Activated CD8-positive, alpha-beta T cell treated with anti-CD3 and anti-CD28 coated beads for 36 hours (primary cell): ENCODE results near the gene LPP. TPM values are rescaled to one million over a fixed set of nuclear protein-coding genes. Genes with fewer than 3 reads are reported as not detected.

ENCODE experiments used
- ATAC-seq: fragments of 200-7000 bp; cut with Tn5 transposase; one replicate; pipeline ENCODE4 v1.10.0; 2021; ENCODE audit warnings: mild to moderate bottlenecking, moderate library complexity
- CTCF ChIA-PET: fragments of 350-600 bp; sonication (Branson Sonifier 250); formaldehyde crosslinking; loops from one replicate; lab custom pipeline; 2021; ENCODE audit warnings: antibody characterized with exemption; lab: Charles Lee
- POLR2A ChIA-PET: fragments of 350-600 bp; sonication (Branson Sonifier 250); formaldehyde crosslinking; loops from one replicate; lab custom pipeline; 2021; ENCODE audit warnings: antibody characterized with exemption; lab: Charles Lee
- DNase-seq: peaks from one replicate; pipeline ENCODE4 v3.0.0-alpha.2; 2020
- H3K27ac Mint-ChIP-seq: one replicate; pipeline ENCODE4 v1.8.0; 2021; ENCODE audit warnings: mild to moderate bottlenecking, mixed read lengths
- H3K27me3 Mint-ChIP-seq: one replicate; pipeline ENCODE4 v1.8.0; 2021; ENCODE audit warnings: mixed read lengths
- H3K36me3 Mint-ChIP-seq: one replicate; pipeline ENCODE4 v1.8.0; 2021; ENCODE audit warnings: low read depth, mixed read lengths
- H3K4me1 Mint-ChIP-seq: one replicate; pipeline ENCODE4 v1.8.0; 2021; ENCODE audit warnings: low read depth, mixed read lengths
- H3K4me3 Mint-ChIP-seq: one replicate; pipeline ENCODE4 v1.8.0; 2021; ENCODE audit warnings: mild to moderate bottlenecking, moderate library complexity, mixed read lengths
- H3K9me3 Mint-ChIP-seq: one replicate; pipeline ENCODE4 v1.8.0; 2021; ENCODE audit warnings: mixed read lengths
- CTCF ChIP-seq: fragments of 200-600 bp; IDR thresholded peaks from one replicate; pipeline ENCODE4 v1.8.0; 2022; ENCODE audit warnings: antibody characterized with exemption, mild to moderate bottlenecking
- intact Hi-C: fragments of 100-400 bp; cut with micrococcal nuclease; formaldehyde crosslinking; loops from one replicate; pipeline ENCODE4 v1.10.0; 2022
- total RNA-seq, 2 experiments: library from RNA; stranded (reverse); gene quantifications; one replicate each; pipeline ENCODE4 v1.2.3, GENCODE V29; 2021

Gene LPP
- total RNA-seq, 2 experiments from 2014 or later: 16.4 to 22.6 TPM

- Mint-ChIP-seq H3K27me3 (no peaks in the 10 kb centered on the region), H3K4me1 (peaks cover 13% of the 10 kb centered on the region), H3K4me3 (no peak overlapping the region), H3K36me3 (peaks cover 11% of the 10 kb centered on the region), H3K27ac (no peak overlapping the region), H3K9me3 (no peaks in the 10 kb centered on the region)
- TF ChIP-seq CTCF: no peak
- ATAC-seq: no peak
- intact Hi-C loops: no loop called here
- ChIA-PET CTCF (no interaction called here), POLR2A (interaction anchor here (0.8 kb wide), 1 partner anchor 9 kb away, joined by 3 read pairs; no protein-coding TSS in a partner anchor)
- no peak for DNase-seq
Measured at GRCh38 chr3:188274249-188274915, 120.4 kb downstream of the LPP start.

GRCh38 chr3:188276375-188276774, 122.4 kb downstream of the LPP start:
- DNase-seq (no peak), ATAC-seq (no peak)
- ChIA-PET CTCF (interaction anchor here (0.6 kb wide), 1 partner anchor 121 kb away, joined by 3 read pairs; no protein-coding TSS in a partner anchor), POLR2A (interaction anchor here (0.7 kb wide), 1 partner anchor 42 kb away, joined by 3 read pairs; no protein-coding TSS in a partner anchor)
- Mint-ChIP-seq H3K27ac (no peak overlapping the region), H3K4me3 (no peak overlapping the region), H3K4me1 (peaks cover 20% of the 10 kb centered on the region), H3K27me3 (no peaks in the 10 kb centered on the region), H3K36me3 (peaks cover 8% of the 10 kb centered on the region), H3K9me3 (no peaks in the 10 kb centered on the region)
- no peak for TF ChIP-seq CTCF
- intact Hi-C loops: no loop called here

- Mint-ChIP-seq H3K4me3 (no peak overlapping the region), H3K9me3 (no peaks in the 10 kb centered on the region), H3K4me1 (peaks cover 23% of the 10 kb centered on the region), H3K36me3 (peaks cover 2% of the 10 kb centered on the region), H3K27ac (no peak overlapping the region), H3K27me3 (no peaks in the 10 kb centered on the region)
- intact Hi-C loops: no loop called here
- CTCF ChIA-PET: interaction anchor here (0.9 to 7.3 kb wide), 3 partner anchors 11 to 539 kb away, joined by 3 to 59 read pairs (median 4); no protein-coding TSS in a partner anchor
- no peak for ATAC-seq
- no peak for TF ChIP-seq CTCF
- POLR2A ChIA-PET: no interaction called here
- no peak for DNase-seq
Measured at GRCh38 chr3:188278717-188279324, 124.9 kb downstream of the LPP start.

- ChIA-PET POLR2A (no interaction called here), CTCF (interaction anchor here (7.3 kb wide), 1 partner anchor 540 kb away, joined by 59 read pairs; no protein-coding TSS in a partner anchor)
- Mint-ChIP-seq H3K4me1 (peaks cover 31% of the 10 kb centered on the region), H3K4me3 (no peak overlapping the region), H3K36me3 (peaks cover 2% of the 10 kb centered on the region), H3K27me3 (no peaks in the 10 kb centered on the region), H3K27ac (peak overlapping the region; percentile 4), H3K9me3 (no peaks in the 10 kb centered on the region)
- intact Hi-C loops: loop anchor here (10.0 kb wide), 1 partner anchor 535 kb away; the partner anchor contains the start of gene BCL6
- TF ChIP-seq CTCF: no peak
- DNase-seq (no peak), ATAC-seq (no peak)
Measured at GRCh38 chr3:188279502-188280335, 125.8 kb downstream of the LPP start.
